HepG2 (cell line): Measurements from ENCODE around the gene TM4SF1. TPM values are rescaled to one million over a fixed set of nuclear protein-coding genes. Genes with fewer than 3 reads are reported as not detected.

ENCODE experiments used
- ASH2L ChIP-seq: fragments of 300-600, 200-600 bp; sonication (generic); IDR thresholded peaks from 2 replicates; pipeline ENCODE4 v1.7.0; 2017; ENCODE audit warnings: low read depth, mild to moderate bottlenecking, moderate library complexity, mixed read lengths, low read length; ENCODE audit not compliant: insufficient read length
- CHD2 ChIP-seq: IDR thresholded peaks from 2 replicates; pipeline ENCODE4 v1.6.1; 2011; ENCODE audit warnings: low read depth, low read length, improper control_type of control experiment
- CREB3 ChIP-seq: sonication (generic); formaldehyde crosslinking; IDR thresholded peaks from 2 replicates; pipeline ENCODE4 v1.5.0; 2020; ENCODE audit warnings: missing genetic modification reagents
- EP300 ChIP-seq, 3 experiments: sonication (generic) in 1 of 3; formaldehyde crosslinking in 1 of 3; IDR thresholded peaks; 2 replicates each; pipeline versions ENCODE4 v1.5.1 to v1.6.1; 2011 to 2020; ENCODE audit warnings: low read depth in 2 of 3, low read length in 2 of 3, borderline replicate concordance in 1 of 3, improper control_type of control experiment in 1 of 3, mild to moderate bottlenecking in 1 of 3, missing genetic modification reagents in 1 of 3, moderate library complexity in 1 of 3
- GATAD2A ChIP-seq: IDR thresholded peaks from 2 replicates; pipeline ENCODE4 v1.6.1; 2016
- IKZF5 ChIP-seq: IDR thresholded peaks from 2 replicates; pipeline ENCODE4 v1.6.1; 2018; ENCODE audit warnings: missing genetic modification reagents, mild to moderate bottlenecking, missing compliant biosample characterization
- LBX2 ChIP-seq: sonication (generic); formaldehyde crosslinking; IDR thresholded peaks from 2 replicates; pipeline ENCODE4 v1.5.0; 2020; ENCODE audit warnings: missing genetic modification reagents, mild to moderate bottlenecking, borderline replicate concordance
- MED8 ChIP-seq: sonication (generic); formaldehyde crosslinking; IDR thresholded peaks from 2 replicates; pipeline ENCODE4 v1.8.1; 2023; ENCODE audit warnings: mild to moderate bottlenecking, missing genetic modification reagents; ENCODE audit not compliant: insufficient replicate concordance
- NFAT5 ChIP-seq: sonication (generic); formaldehyde crosslinking; IDR thresholded peaks from 2 replicates; pipeline ENCODE4 v1.4.0; 2020; ENCODE audit warnings: missing genetic modification reagents
- SOX13 ChIP-seq, 3 experiments: fragments of 450-650 bp in 1 of 3; sonication (generic) in 1 of 3; formaldehyde crosslinking in 1 of 3; IDR thresholded peaks in 2 of 3; conservative IDR thresholded peaks in 1 of 3; 2 replicates each; pipeline versions ENCODE4 v1.5.0 to v1.6.1; 2016 to 2020; ENCODE audit warnings: antibody characterized with exemption in 1 of 3, mild to moderate bottlenecking in 1 of 3, missing compliant biosample characterization in 1 of 3, missing genetic modification reagents in 1 of 3, moderate library complexity in 1 of 3
- TBL1XR1 ChIP-seq: fragments of 150-350 bp; IDR thresholded peaks from 2 replicates; pipeline ENCODE4 v1.6.1; 2014; ENCODE audit warnings: borderline replicate concordance, low read length; ENCODE audit not compliant: partially characterized antibody
- XRCC5 ChIP-seq: fragments of 200-400 bp; formaldehyde crosslinking; optimal IDR thresholded peaks from 2 replicates; pipeline ENCODE3; 2017; ENCODE audit warnings: mild to moderate bottlenecking, low read length
- ZEB1 ChIP-seq: IDR thresholded peaks from 2 replicates; pipeline ENCODE4 v1.6.1; 2012; ENCODE audit warnings: mild to moderate bottlenecking, low read depth, inconsistent platforms; ENCODE audit not compliant: insufficient replicate concordance
- ZNF44 ChIP-seq: sonication (generic); formaldehyde crosslinking; IDR thresholded peaks from 2 replicates; pipeline ENCODE4 v1.5.1; 2020; ENCODE audit warnings: mild to moderate bottlenecking, missing genetic modification reagents
- ZNF737 ChIP-seq: sonication (generic); formaldehyde crosslinking; IDR thresholded peaks from 2 replicates; pipeline ENCODE4 v1.5.0; 2020; ENCODE audit warnings: missing genetic modification reagents, mild to moderate bottlenecking, borderline replicate concordance
- polyA plus RNA-seq, 8 experiments: library from polyadenylated mRNA; depleted of rRNA in 3 of 8; stranded (reverse) in 7 of 8; unstranded in 1 of 8; fragments of >200 nt; fragmentation: Illumina TruSeq in 4 of 8; extraction: Trizol in 4 of 8; gene quantifications; 2 replicates each; pipeline versions ENCODE4 v1.2.1 to v1.2.3, GENCODE V29; 2011 to 2016; ENCODE audit warnings: low read depth in 4 of 8, missing spikeins in 1 of 8, mixed read lengths in 1 of 8; ENCODE audit not compliant: insufficient read depth in 1 of 8
- total RNA-seq, 5 experiments: library from RNA; depleted of rRNA; stranded (reverse); fragments of >200 nt; fragmentation: Illumina TruSeq; extraction: Trizol; gene quantifications; 2 replicates each; pipeline ENCODE4 v1.2.3, GENCODE V29; 2016; ENCODE audit warnings: low read depth in 1 of 5

TM4SF1 gene
- total and polyA plus RNA-seq, 2 of the 13 experiments (the other 11 are each of a cell fraction or from before 2014, with no cell fraction given): 431 to 1,359 TPM

- TF ChIP-seq ZNF737 (no peak), TBL1XR1 (no peak), ZNF44 (CRISPR knock-in tag) (no peak), NFAT5 (no peak), IKZF5 (CRISPR knock-in tag) (peak; percentile 53; the same call in 1 of the 2 replicates), EP300 (IDR thresholded peaks at IDR 0.05; ENCODE audit: low read depth in 2 of 2, low read length in 2 of 2) (no peak), EP300 (CRISPR knock-in tag; IDR thresholded peaks at IDR 0.05; ENCODE audit: borderline replicate concordance) (no peak), CHD2 (no peak), XRCC5 (peak; percentile 35), LBX2 (CRISPR knock-in tag) (no peak), ZEB1 (no peak), MED8 (CRISPR knock-in tag) (no peak), GATAD2A (CRISPR knock-in tag) (peak; percentile 59), ASH2L (no peak), SOX13 (IDR thresholded peaks at IDR 0.05) (no peak), SOX13 (CRISPR knock-in tag; conservative IDR thresholded peaks at IDR 0.05 in 1 of 2, IDR thresholded peaks at IDR 0.05 in 1 of 2) (peak in 1 of 2 experiments; percentile 39; a peak in 1 of 4 replicates), CREB3 (CRISPR knock-in tag) (no peak)
Measured at GRCh38 chr3:149393345-149394160, 16.1 kb upstream of the TM4SF1 start (continued).
